ENCODE results near the gene IFI6. TPM values are rescaled to one million over a fixed set of nuclear protein-coding genes. Genes with fewer than 3 reads are reported as not detected.

The IFI6 gene
- total RNA-seq, 1 experiment from 2014 or later = 44.5 TPM

DNA sequence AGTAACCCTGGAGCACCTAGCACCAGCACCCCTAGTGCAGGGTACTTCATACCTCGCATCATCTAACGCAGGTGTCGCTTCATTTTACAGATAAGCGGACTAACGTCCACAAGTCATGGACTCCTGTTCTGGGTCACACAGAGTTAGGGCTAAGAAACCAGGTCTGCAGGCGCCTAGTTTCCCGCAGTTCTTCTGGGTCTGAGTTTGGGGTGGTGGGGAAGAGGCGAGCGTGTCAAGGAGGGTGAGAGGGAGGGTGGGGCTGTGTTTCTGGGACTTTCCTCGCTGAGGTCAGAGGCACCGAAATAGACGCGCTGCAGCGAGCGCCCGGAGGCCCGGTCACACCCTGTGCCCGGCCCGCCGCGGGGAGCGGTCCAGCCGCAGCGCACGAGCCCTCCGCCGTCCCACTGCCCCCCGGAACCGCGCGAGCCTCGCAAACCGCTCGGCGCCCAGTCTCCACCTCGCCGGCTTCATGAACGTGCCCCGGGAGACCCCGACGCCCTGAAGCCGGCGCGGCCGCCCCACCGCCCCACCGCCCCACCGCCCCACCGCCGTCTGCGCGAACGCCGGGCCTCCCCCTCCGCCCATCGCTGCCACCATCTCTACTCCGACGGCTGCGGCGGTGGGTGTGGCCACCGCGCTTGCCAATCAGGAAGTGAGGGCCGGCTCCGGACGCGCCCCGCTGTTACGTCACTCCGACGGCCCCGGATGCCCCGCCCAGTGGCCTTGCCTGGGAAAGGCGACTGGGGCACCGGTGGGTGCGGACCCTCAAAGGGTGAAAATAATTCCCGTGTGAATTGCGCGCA lies 12.3 kb downstream of the IFI6 start:
- TF ChIP-seq, protein P1, sequence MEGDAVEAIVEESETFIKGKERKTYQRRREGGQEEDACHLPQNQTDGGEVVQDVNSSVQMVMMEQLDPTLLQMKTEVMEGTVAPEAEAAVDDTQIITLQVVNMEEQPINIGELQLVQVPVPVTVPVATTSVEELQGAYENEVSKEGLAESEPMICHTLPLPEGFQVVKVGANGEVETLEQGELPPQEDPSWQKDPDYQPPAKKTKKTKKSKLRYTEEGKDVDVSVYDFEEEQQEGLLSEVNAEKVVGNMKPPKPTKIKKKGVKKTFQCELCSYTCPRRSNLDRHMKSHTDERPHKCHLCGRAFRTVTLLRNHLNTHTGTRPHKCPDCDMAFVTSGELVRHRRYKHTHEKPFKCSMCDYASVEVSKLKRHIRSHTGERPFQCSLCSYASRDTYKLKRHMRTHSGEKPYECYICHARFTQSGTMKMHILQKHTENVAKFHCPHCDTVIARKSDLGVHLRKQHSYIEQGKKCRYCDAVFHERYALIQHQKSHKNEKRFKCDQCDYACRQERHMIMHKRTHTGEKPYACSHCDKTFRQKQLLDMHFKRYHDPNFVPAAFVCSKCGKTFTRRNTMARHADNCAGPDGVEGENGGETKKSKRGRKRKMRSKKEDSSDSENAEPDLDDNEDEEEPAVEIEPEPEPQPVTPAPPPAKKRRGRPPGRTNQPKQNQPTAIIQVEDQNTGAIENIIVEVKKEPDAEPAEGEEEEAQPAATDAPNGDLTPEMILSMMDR (IDR thresholded peaks at IDR 0.05; ENCODE audit: insufficient read depth in 1 of 2, low read depth in 1 of 2, low read length in 1 of 2, severe bottlenecking in 1 of 2, unreplicated experiment in 1 of 2) = no peak
- CTCF ChIA-PET = no interaction called here
- no peaks in the 10 kb centered on the region for H3K27me3 Mint-ChIP-seq (ENCODE audit: insufficient read depth, unreplicated experiment)
- peak overlapping the region; percentile 21 for H3K27ac Mint-ChIP-seq (ENCODE audit: unreplicated experiment)
- Histone ChIP-seq H3K9me3 (no peaks in the 10 kb centered on the region), H3K36me3 (ENCODE audit: control insufficient read depth, insufficient read depth, low read length) (no peaks in the 10 kb centered on the region), H3K27me3 (replicated peaks; ENCODE audit: control insufficient read depth, insufficient read depth, low read length) (no peaks in the 10 kb centered on the region), H3K4me1 (peaks cover 10% of the 10 kb centered on the region), H3K4me3 (ENCODE audit: low read depth, low read length) (peak overlapping the region; percentile 44)
- peak; percentile 87 to 89 for DNase-seq
- H3K4me3 Mint-ChIP-seq (ENCODE audit: unreplicated experiment) = peak overlapping the region; percentile 72
- H3K36me3 Mint-ChIP-seq (ENCODE audit: insufficient read depth, unreplicated experiment) = peaks cover 11% of the 10 kb centered on the region
- H3K4me1 Mint-ChIP-seq (ENCODE audit: low read depth, unreplicated experiment) = peaks cover 22% of the 10 kb centered on the region
- intact Hi-C loops (cut with micrococcal nuclease; ENCODE audit: unreplicated experiment) = loop anchor here (5.0 kb wide), 1 partner anchor 267 kb away; the partner anchor contains the start of gene GPR3
- BruUV-seq (replicated peaks) = TSS peak; percentile 29
- H3K9me3 Mint-ChIP-seq (ENCODE audit: unreplicated experiment) = no peaks in the 10 kb centered on the region
- POLR2A ChIA-PET = interaction anchor here (0.6 kb wide), 2 partner anchors 360 to 895 kb away, joined by 3 to 7 read pairs; no protein-coding TSS in a partner anchor

DNA sequence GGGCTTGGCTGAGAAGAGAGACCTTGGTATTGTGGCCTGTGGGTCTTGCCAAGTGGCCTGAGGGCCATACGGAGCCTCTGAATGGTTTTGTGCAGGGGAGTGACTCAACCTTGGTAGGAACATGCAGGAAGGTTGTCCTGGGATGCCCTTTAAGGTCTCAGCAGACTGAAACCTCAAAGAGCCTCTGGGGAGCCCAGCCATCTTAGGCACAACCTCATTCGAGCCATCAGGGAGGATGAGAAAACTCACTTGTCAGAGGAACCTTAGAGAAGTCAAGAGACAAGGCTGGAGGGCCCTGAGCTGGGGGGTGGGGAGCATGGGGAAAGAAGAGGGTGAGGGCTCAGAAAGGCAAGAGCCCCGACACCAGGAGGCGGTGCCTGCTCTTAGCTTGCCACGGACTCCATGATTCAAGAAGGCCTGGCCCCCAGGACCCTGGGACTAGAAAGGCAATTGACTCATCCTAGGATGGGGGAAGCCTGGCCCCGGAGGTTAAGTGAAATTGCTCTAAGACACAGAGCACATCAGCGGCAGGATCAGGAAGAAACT lies 13.0 kb downstream of the IFI6 start:
- no peaks in the 10 kb centered on the region for H3K9me3 Mint-ChIP-seq (ENCODE audit: unreplicated experiment)
- ChIA-PET CTCF (interaction anchor here (1.1 kb wide), 1 partner anchor 10 kb away, joined by 4 read pairs; no protein-coding TSS in a partner anchor), POLR2A (interaction anchor here (0.6 kb wide), 1 partner anchor 359 kb away, joined by 3 read pairs; no protein-coding TSS in a partner anchor)
- TF ChIP-seq, protein P1 (IDR thresholded peaks at IDR 0.05; ENCODE audit: insufficient read depth in 1 of 2, low read depth in 1 of 2, low read length in 1 of 2, severe bottlenecking in 1 of 2, unreplicated experiment in 1 of 2) = no peak
- Histone ChIP-seq H3K4me3 (ENCODE audit: low read depth, low read length) (no peak overlapping the region), H3K36me3 (ENCODE audit: control insufficient read depth, insufficient read depth, low read length) (no peaks in the 10 kb centered on the region), H3K9me3 (no peaks in the 10 kb centered on the region), H3K4me1 (peaks cover 10% of the 10 kb centered on the region), H3K27me3 (replicated peaks; ENCODE audit: control insufficient read depth, insufficient read depth, low read length) (no peaks in the 10 kb centered on the region)
- H3K4me1 Mint-ChIP-seq (ENCODE audit: low read depth, unreplicated experiment) = peaks cover 22% of the 10 kb centered on the region
- BruUV-seq (replicated peaks) = no TSS peak
- H3K36me3 Mint-ChIP-seq (ENCODE audit: insufficient read depth, unreplicated experiment) = peaks cover 11% of the 10 kb centered on the region
- DNase-seq = no peak
- intact Hi-C loops (cut with micrococcal nuclease; ENCODE audit: unreplicated experiment) = no loop called here
- peak overlapping the region; percentile 16 for H3K27ac Mint-ChIP-seq (ENCODE audit: unreplicated experiment)
- no peaks in the 10 kb centered on the region for H3K27me3 Mint-ChIP-seq (ENCODE audit: insufficient read depth, unreplicated experiment)
- H3K4me3 Mint-ChIP-seq (ENCODE audit: unreplicated experiment) = peak overlapping the region; percentile 72

DNA sequence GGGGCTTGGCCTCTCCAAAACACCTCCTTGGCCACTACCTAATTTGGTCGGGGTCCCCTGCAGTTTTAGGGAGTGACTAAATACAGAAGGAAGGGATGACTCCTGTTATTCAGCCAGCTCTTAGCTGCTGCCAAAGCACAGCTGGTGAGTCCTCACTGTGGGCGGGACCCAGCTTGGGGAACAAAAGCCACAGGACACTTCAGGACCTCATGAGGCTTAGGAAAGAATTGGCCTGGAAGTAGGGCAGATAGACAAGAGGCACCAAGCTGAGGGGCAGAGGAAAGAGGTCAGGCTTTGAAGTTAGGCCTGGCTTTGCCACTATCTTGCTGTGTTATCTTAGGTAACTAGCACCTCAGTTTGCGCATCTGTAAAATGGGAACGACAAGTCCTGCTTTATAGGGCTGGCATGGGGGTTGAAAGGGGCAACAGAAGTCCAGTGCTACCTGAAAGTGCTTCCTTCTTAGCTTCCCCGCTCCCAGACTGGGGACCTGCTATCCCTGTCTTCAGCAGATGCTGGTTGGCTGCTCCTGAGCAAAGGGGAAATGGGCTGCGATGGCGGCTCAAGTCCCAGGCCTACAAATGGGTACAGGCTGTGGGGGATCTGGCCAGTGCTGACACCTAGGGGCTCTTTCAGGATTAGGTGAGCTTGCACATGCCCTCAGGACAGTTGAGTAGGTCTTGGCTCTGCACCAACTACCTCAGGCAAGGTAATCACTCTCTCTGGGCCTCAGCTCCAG lies 15.7 kb downstream of the IFI6 start:
- Mint-ChIP-seq H3K4me1 (ENCODE audit: low read depth, unreplicated experiment) (peaks cover 14% of the 10 kb centered on the region), H3K36me3 (ENCODE audit: insufficient read depth, unreplicated experiment) (peaks cover 8% of the 10 kb centered on the region), H3K27me3 (ENCODE audit: insufficient read depth, unreplicated experiment) (no peaks in the 10 kb centered on the region), H3K9me3 (ENCODE audit: unreplicated experiment) (no peaks in the 10 kb centered on the region), H3K27ac (ENCODE audit: unreplicated experiment) (no peak overlapping the region), H3K4me3 (ENCODE audit: unreplicated experiment) (no peak overlapping the region)
- Histone ChIP-seq H3K27me3 (replicated peaks; ENCODE audit: control insufficient read depth, insufficient read depth, low read length) (no peaks in the 10 kb centered on the region), H3K4me1 (peaks cover 7% of the 10 kb centered on the region), H3K4me3 (ENCODE audit: low read depth, low read length) (no peak overlapping the region), H3K36me3 (ENCODE audit: control insufficient read depth, insufficient read depth, low read length) (no peaks in the 10 kb centered on the region), H3K9me3 (no peaks in the 10 kb centered on the region)
- intact Hi-C loops (cut with micrococcal nuclease; ENCODE audit: unreplicated experiment) = no loop called here
- no peak for DNase-seq
- ChIA-PET CTCF (no interaction called here), POLR2A (no interaction called here)
- TF ChIP-seq, protein P1 (IDR thresholded peaks at IDR 0.05; ENCODE audit: insufficient read depth in 1 of 2, low read depth in 1 of 2, low read length in 1 of 2, severe bottlenecking in 1 of 2, unreplicated experiment in 1 of 2) = no peak
- BruUV-seq (replicated peaks) = no TSS peak
